Stimulated activated CD4-positive, alpha-beta T cell treated with anti-CD3 and anti-CD28 coated beads, Interleukin-1b, Interleukin-23, amount 100 ng/mL, for 4 hours (primary cell): Measurements from ENCODE around the gene TNFSF10.
"Not testable (repeated sequence)": the region's sequence is repeated elsewhere in the genome, so short reads cannot be mapped to it uniquely, and the experiment has no call there.

Experiments
- DNase-seq, 2 donors: peaks; one replicate each; pipeline ENCODE4 v3.0.0-alpha.2; 2020; ENCODE audit warnings: low read depth in 2 of 2

The TNFSF10 gene

DNA sequence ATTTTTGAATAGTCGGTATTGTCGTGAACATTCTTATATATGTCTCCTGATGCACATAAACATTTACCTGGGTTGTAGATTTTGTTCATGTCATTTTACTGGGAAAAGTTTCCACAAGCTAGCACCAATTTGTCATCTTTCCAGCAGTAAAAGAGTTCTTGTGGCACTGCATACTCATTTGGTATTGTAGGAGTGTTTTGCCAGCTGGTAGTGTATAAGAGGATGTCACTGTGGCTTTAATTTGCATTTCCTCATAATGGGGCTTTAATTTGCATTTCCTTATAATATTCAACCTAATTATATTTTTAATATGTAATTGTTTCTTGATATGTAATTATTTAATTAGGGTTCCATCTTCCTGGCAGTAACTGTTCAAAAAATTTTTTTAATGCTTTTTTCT lies 21.2 kb upstream of the TNFSF10 start:
- no peak for DNase-seq

DNA sequence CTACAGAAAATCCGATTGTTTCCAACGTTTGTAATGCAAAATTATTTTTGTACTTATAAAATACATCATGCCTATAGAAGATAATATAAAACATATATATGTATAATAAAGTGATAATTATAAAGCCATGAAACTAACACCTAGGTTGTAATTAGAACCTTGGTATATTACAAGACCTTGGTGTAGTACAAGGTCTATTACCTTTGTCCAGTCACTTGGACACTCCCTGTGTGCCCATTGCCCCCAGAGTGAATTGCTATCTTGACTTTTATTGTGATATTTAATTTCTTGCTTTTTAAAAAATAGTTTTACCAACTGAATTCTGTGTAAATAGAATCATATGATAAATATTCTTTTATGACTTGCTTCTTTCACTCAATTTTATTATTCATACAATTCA lies 20.7 kb upstream of the TNFSF10 start:
- DNase-seq = no peak

DNA sequence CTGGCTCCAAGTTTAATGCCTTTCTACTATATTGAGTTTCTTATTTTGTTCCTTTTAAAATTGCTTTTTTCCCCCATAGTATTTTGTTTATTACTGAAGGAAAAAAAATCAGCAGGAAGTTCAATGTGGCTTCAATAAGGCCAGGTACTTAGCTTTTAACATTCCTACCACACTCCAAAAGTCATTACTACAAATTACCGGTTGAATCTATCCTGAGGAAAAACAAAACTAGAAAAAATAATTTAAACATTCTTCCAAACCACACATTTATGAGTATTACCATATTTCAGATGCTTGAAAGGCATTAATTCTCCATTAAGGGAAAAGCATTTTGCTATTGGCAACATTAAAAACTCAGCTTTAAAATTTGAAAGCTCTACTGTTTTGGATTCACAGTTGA lies 20.2 kb upstream of the TNFSF10 start:
- DNase-seq = no peak

DNA sequence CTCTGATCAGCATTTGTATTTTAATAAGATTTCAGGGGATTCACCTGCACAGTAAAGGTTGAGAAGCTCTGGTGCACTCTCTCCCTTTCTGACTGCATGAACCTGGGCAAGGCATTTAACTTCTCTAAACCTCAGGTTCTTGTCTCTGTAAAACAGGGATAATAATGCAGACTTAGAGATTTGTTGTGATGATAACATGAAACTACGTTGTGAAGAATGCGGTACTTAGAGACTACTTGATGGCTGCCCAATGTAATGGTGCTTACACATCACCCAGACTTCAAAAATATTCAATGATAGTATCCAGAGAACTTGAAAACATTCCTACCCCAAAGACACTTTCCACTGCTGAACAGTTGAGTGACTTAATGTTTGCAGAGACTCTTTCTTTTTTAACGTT lies 19.8 kb upstream of the TNFSF10 start:
- DNase-seq = no peak

DNA sequence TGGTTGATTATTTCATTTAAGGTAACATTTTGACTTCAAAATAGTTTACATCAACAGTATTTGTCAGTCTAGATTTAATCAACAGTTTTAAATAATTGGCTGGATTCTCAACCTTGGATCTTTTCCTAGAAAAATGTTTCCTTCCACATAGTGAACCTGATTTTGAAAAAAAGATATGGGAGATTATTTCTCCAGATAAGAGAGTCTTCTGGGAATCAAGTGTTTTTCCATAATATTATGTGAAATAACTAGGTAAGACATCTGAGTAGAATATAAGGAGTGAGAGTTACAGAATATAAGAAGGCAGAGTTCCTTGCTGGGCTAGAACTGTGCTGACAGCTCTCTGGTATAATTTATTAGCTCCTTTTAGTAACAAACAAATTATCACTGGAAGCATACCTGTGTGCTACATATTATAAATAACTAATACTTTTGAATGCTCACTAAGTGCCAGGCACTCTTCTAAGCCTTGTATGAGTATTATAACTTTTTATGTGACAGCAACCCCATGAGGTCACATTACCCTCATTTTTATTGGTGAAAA lies 18.8 kb upstream of the TNFSF10 start:
- DNase-seq = no peak

DNA sequence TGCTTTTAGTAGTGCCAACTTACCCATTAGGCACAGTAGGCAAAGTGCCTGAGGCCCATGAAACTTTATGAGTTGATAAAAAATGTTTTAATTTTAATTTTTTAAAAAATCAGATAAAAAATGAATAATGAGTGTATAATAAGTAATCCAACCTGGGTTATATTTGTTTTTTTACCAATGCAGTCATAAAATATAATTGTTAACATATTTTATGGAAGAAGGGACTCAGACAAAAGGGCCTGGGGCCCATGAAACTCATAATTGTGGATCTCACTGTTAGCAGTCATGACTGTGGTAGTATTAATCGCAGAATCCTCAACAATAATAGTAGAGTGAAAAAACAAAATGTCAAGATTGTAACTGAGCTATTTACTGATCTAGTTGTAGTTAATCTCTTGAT lies 16.8 kb upstream of the TNFSF10 start:
- DNase-seq = no peak

DNA sequence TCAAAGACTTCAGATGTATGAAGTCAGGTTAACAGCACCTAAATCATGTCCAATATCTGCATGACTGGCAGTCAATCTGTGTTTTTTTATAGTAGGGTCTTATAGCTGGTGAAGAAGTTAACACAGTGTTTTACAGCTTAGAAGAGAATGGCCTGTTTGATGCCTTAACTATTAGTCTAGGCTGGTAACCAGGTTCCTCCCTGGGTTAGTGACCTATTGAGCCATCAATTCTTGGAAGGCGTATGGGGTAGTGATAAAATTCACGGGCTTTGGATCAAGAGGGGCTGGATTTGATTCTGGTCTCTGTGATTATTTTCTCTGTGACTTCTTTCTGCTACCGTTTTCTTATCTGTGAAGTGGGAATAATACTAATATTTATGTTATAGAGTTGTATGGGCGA lies 16.0 kb upstream of the TNFSF10 start:
- no peak for DNase-seq

DNA sequence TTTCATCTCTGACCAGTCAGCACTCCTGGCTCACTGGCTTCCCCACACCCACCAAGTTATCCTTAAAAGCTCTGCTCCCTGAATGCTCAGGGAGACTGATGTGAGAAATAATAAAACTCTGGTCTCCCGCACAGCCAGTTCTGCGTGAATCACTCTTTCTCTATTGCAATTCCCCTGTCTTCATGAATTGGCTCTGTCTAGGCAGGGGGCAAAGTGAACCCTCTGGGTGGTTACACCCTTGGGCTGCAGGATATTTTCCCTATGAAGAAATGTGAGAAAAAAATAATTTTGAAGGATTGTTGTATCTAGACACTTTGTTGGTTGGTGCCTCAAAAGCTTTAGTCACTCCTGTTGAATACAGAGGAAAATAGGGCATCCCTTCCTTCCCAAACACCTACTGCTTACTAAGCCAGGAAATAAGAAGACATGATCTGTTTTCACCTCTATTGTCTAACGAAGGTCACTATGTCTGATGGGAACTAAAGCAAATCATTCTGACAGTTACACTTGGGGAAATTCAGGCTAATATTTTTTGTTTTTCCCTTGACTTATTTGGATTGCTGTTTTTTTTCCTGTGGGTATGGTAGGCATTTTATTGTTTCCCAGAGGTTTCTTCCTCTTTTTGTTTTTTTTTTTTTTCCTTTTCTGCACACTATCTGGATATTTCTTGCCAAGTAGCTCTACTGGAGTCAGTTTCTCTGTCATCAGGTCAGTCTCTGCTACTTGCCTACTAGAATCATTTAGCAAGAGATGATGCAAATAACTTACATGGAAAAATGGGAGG lies 15.3 kb upstream of the TNFSF10 start:
- DNase-seq = no peak

DNA sequence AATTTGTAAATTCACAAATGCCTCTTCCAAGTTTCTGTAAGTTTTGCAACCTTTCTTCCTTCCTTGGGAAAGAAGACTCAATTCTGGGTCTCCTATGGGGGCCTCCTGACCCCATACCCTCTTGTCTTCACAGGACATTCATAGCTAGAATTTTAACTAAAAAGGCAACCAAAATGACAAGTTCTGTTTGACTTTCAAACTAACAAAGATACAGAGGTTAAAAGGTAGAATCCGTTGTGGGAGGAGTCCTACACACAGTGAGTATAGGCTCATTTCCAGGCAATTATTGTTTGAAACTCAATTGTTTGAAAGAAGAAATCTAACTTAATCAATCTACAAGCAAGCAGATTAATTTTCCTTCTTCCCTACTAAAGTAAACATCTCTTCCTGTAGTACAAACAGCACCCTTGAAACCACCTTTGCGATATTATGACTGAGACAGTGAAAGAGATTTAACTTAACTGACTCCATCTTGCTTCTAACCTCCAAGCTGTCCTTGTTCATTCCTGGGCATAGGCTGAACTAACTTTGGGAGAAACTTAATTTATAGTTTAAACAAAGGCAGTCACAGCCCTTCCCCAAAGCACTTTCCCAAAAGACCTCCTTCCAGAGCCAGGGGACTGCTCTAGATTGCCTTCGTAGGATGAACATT lies 14.4 kb upstream of the TNFSF10 start:
- no peak for DNase-seq

DNA sequence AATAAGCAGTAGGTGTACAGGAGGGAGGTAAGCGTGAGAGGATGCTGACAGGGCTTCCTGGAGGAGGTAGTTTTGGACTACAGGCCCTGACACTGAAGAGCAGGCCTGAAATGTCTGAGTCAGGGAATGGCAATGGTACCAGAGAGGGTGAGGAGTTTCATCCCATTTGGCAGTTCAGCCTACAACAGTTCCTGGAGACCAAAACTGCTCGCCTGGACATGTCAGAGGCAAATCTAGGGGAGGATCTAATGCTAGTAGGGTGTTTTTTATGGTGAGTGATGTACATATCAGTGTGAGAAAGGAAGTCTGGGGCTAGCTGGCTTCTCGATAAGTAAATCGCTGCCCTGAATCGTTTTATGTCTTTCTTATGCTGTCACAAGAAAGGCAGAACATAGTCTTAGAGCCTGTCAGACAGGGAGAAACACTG lies 13.8 kb upstream of the TNFSF10 start:
- no peak for DNase-seq

DNA sequence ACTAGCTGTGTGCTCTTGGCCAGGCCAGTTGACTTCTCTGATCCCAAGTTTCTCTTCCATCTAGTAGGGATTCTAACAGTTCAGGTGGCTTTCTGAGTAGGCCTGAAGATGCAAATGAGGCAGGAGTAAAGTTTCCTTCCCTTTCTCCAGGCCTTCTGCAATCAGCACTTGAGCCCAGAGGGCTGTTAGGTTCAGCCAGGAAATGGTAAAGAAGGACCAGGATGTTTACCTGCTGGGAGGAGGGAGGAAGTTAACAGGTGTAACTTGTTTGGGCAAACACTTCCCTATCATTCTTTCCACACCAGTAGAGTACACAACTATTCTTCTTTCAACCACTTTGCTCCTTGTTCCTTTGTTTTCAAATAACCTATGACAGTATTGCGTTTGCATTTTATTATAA lies 13.3 kb upstream of the TNFSF10 start:
- no peak for DNase-seq

DNA sequence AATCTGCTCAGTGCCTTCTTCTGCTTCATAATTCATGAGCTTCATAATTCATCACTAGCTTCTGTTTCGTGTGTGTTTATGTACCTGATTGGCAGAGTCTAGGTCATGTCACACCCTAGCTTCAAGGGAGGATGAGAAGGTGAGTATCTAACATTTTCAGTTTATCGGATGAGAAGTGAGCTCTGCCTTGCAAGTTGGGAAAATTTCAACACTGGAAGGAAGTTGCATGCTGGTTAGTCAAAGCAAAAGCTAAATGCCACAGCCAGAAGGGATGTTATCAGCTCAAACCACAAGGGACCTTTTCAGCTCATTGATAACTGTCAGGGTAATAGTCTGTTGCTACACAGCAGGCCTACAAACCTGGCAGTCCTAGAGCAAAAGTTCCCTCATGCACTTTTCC lies 7.3 kb upstream of the TNFSF10 start:
- DNase-seq = no peak

DNA sequence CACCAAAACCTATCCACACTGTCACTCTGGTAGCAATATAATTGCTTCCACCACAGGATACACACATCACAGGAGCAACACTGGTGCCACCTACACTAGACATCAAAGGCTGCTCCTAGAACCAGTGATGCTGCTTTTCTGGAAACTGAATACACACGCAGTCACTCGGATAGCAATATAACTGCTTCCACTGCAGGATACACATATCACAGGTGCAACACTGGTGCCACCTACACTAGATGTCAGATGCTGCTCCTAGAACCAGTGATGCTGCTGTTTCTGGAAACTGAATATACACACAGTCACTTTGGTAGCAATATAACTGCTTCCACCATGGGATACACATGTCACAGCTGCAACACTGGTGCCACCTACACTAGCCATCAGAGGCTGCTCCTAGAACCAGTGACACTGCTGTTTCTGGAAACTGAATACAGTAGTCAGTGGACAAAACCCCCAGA lies 6.9 kb upstream of the TNFSF10 start:
- DNase-seq = no peak

DNA sequence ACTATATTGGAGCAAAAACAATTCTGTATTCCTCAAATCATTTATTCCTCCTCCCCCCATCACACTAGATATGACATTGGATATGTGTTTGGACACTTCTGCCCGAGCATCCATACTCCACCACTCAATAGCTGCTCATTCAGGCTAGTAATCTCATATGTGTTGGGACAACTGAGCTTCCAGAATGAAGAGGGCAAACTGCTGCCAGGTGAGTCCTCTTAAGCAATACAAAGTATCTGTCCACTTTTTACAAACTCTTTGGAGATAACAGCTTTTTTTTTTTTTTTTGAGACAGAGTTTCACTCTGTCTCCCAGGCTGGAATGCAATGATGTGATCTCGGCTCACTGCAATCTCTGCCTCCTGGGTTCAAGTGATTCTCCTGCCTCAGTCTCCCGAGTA lies 5.4 kb upstream of the TNFSF10 start:
- DNase-seq = no peak

DNA sequence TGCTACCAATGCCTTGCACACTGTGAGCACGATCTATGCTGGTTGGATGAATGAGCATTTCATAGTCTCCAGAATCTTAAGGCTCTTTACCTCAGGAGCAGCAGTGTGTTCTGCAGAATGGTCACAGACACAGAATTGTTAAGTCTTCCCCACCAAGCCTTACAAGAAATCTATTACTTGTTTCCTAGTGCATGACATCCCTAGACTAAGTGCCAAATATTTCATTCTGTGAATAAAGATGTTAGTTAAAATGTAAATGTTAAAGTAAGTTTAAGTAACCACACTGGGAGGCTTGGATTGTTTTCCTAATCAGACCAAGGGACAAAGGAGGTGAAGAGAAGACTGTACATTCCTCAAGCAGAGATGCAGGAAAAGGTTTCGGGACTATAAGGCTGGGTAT lies 4.1 kb upstream of the TNFSF10 start:
- no peak for DNase-seq

DNA sequence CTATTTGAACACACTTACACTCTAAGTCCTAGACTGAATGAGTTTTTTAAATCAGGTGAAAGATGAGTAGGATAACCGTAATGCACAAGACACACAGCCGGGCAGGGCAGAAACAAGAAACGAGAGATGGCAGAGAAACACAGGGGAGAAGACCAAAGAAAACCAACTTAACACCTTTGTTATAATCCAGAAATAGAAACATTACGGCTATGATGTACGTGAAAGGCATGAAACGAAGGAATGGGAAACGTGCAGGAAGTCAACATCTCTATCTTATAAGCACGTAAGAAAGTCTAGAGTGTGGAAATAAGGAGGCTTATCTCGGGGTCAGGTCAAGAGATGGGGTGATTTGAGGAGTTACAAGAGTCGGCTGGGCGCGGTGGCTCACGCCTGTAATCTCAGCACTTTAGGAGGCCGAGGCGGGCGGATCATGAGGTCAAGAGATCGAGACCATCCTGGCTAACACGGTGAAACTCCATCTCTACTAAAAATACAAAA lies 1.9 kb upstream of the TNFSF10 start:
- DNase-seq = no peak

DNA sequence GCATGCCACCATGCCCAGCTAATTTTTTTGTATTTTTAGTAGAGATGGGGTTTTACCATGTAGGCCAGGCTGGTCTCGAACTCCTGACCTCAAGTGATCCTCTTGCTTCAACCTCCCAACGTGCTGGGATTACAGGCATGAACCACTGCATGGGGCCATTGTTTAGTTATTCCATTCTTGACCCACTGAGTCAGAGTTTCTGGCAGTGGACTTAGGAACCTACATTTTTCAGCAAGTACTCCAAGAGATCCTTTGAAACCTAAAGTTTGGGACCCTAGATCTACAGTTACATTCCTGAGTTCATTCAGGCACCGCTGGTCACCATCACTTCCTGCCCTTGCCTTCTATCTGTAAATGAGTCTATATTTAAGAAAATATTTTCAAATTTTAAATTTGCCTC lies 1.4 kb upstream of the TNFSF10 start:
- no peak for DNase-seq

DNA sequence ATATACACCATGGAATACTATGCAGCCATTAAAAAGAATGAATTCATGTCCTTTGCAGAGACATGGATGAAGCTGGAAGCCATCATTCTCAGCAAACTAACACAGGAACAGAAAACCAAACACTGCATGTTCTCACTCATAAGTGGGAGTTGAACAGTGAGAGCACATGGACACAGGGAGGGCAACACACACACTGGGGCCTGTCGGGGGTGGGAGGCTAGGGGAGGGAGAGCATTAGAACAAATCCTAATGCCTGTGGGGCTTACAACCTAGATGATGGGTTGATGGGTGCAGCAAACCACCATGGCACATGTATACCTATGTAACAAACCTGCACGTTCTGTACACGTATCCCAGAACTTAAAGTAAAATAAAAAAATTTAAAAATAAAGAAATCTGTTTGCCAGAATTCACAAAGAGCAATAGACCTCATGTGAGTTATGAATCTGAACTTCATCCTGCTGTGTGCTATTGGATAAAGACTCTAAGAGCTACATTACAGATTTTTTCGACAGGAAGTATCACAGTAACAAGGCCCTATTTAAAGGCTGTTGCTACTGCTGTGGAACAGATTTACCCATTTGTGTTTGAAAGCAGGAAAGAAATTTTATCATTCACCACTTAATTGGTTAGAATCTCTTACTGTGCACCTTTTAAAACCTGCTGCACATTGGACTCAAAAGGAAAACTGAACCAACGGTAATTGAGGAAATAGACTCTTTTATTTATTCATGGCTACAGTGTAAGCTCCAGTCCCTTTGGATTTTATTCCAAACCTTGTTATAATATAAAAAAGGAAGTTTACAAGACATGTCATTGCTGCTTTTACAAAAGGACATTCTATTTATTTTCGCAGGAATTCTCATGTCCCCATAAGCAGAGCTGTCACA lies 1.1 kb downstream of the TNFSF10 start:
- DNase-seq = not testable (repeated sequence)

DNA sequence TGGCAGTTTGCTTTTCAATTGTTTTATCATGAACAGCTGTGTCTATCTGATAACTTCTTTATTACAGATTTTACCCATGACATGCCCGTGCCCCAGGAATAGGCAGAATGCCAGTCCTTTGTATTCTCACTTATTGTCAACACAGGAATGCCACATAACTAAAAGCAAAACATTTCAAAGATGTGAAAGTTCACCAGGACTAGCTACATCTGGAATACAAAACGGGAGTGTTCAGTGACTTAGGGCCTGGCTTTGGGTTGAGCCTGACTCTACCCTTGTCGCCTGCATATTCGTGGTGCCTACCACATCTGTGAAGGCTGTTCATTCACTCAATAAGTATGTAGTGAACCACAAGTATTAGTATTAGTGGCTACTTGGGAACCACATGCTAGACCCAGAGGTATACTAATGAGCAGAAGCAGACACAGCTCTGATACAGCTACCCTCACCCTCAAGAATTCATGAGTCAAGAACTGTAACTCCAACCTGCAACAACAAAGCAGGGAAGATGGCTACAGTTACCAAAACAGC lies 2.9 kb downstream of the TNFSF10 start:
- no peak for DNase-seq

DNA sequence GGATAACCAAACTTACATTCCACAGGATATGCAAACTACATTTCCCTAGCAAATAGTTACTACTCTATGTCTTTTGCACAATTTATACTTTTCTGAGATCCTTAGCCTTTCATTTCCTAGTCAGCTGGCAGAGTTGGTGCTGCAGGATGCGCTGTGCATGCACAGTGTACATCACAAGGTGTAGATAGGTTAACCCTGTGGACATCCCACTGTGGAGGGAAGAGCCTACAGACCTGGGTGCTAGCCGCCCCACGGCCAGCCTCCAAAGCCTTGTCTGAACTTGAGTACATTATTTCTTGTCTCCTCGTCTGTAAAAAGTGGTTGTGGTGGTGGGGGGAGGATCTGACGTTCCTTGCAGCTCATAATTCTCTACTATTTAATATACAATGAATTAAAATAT lies 3.5 kb downstream of the TNFSF10 start:
- no peak for DNase-seq

DNA sequence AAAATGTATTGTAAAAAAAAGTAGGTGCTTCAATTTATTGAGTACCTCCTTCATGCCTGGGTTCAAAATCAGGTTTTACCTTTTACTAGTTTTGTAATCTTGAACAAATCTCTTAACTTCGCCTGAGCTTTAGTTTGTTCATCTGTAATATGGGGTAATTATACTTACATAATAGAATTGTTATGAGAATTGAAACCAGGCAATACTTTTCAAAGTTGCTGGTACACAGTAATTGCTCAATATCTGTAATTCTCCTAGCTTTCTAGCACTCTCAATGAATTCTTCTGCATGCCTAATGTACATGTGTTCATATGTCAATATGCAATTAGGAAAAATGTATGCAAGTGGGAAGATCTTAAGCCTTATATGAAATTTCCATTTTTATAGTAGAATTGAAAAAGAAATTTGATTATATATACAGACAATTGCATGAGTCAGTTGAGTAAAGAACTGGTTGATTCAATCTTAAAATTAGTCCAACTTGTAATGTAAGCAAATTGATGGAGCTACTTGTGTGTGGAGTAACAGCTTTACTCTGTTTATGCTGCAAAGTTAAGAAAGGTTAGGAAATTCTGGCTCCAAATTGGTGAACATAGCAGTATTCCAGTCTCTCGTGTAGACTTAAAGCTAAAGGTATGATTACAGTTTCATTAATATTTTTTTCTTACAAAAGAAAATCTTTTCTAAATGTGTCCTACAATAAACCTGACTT lies 4.1 kb downstream of the TNFSF10 start:
- no peak for DNase-seq
